PC-9 (cell line): ENCODE measurements around the gene CNTNAP2.

Experiments
- CTCF ChIP-seq: fragments of 200-600 bp; sonication (generic); conservative IDR thresholded peaks from 2 replicates; pipeline ENCODE4 v1.6.1; 2017; ENCODE audit warnings: mixed run types, antibody characterized with exemption, mild to moderate bottlenecking, moderate library complexity
- EZH2 ChIP-seq: fragments of 200-600 bp; sonication (generic); IDR thresholded peaks from 2 replicates; pipeline ENCODE4 v1.8.0; 2017; ENCODE audit warnings: antibody characterized with exemption, low read depth

GRCh38 chr7:148214101-148214500 lies 2097.5 kb downstream of the CNTNAP2 start:
- no peak for TF ChIP-seq CTCF
- no peak for TF ChIP-seq EZH2
